ENCODE data around the gene CCDC91.

CCDC91 gene

GRCh38 chr12:28278499-28278898, 88.2 kb downstream of the CCDC91 start:
- no peak overlapping the region for H3K4me3 ChIP-seq (ENCODE audit: low read depth, low read length)
- DNase-seq (ENCODE audit: low read depth), result no peak
- no peak for TF ChIP-seq CTCF (IDR thresholded peaks at IDR 0.05; ENCODE audit: low read depth, low read length, missing control alignments)

GRCh38 chr12:28278960-28279359, 88.7 kb downstream of the CCDC91 start:
- no peak for TF ChIP-seq CTCF (IDR thresholded peaks at IDR 0.05; ENCODE audit: low read depth, low read length, missing control alignments)
- H3K4me3 ChIP-seq (ENCODE audit: low read depth, low read length), result no peak overlapping the region
- DNase-seq (ENCODE audit: low read depth), result no peak

- H3K4me3 ChIP-seq (ENCODE audit: low read depth, low read length), result no peak overlapping the region
- no peak for TF ChIP-seq CTCF (IDR thresholded peaks at IDR 0.05; ENCODE audit: low read depth, low read length, missing control alignments)
- DNase-seq (ENCODE audit: low read depth), result no peak
Observed at GRCh38 chr12:28286352-28286751, 96.1 kb downstream of the CCDC91 start.

- H3K4me3 ChIP-seq (ENCODE audit: low read depth, low read length), result no peak overlapping the region
- TF ChIP-seq CTCF (IDR thresholded peaks at IDR 0.05; ENCODE audit: low read depth, low read length, missing control alignments), result no peak
- DNase-seq (ENCODE audit: low read depth), result no peak
Observed at GRCh38 chr12:28290262-28290661, 100.0 kb downstream of the CCDC91 start.

GRCh38 chr12:28292699-28293098, 102.4 kb downstream of the CCDC91 start:
- no peak for DNase-seq (ENCODE audit: low read depth)
- H3K4me3 ChIP-seq (ENCODE audit: low read depth, low read length), result no peak overlapping the region
- no peak for TF ChIP-seq CTCF (IDR thresholded peaks at IDR 0.05; ENCODE audit: low read depth, low read length, missing control alignments)

GRCh38 chr12:28294300-28294699, 104.0 kb downstream of the CCDC91 start:
- no peak for DNase-seq (ENCODE audit: low read depth)
- TF ChIP-seq CTCF (IDR thresholded peaks at IDR 0.05; ENCODE audit: low read depth, low read length, missing control alignments), result no peak
- H3K4me3 ChIP-seq (ENCODE audit: low read depth, low read length), result no peak overlapping the region

GRCh38 chr12:28296287-28296686, 106.0 kb downstream of the CCDC91 start:
- TF ChIP-seq CTCF (IDR thresholded peaks at IDR 0.05; ENCODE audit: low read depth, low read length, missing control alignments), result no peak
- DNase-seq (ENCODE audit: low read depth), result no peak
- no peak overlapping the region for H3K4me3 ChIP-seq (ENCODE audit: low read depth, low read length)

Measured in GM12864 (cell line).